Measurements from ENCODE around the gene ADAMTS8. TPM values are rescaled to one million over a fixed set of nuclear protein-coding genes. Genes with fewer than 3 reads are reported as not detected.

Gene ADAMTS8
- total RNA-seq, 3 donors from 2014 or later (not counting 1 experiment from before 2014, with no cell fraction given), result not detected

DNA sequence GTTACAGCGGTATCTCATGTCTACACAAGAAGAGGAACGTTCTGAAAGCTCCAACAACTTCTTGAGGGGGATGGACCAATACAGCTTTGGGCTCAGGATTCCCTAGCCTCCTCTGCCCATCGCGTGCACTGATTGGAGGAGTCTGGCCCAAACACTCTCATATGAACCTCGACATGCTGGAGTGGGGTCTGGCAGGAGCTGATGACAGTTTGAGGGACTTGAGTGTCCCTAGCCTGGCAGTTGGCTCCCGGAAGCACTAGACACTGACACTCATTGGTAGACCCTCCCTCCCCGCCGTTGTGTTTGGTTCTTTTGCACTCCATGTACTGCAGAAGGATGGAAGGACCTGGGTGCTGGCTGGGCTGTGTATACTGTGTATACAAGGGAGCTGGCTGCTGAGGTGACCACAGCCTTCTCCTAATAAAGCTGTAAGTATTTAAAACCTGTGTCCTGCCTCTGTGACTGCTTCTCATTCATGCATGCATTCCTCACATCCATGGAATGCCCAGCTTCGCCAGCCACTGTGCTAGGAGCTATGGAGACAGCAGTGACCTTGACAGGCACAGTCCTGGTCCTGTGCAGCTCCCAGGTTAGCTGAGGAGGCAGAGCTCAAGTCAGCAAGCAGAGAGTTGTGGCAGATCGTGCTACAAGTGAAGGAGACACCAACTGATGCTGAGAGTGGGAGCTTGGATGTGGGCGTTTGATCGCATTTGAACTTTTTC, 48.0 kb upstream of the ADAMTS8 start:
- no peak overlapping the region for H3K4me3 Mint-ChIP-seq
- H3K36me3 Mint-ChIP-seq, result no peaks in the 10 kb centered on the region
- H3K27me3 Mint-ChIP-seq (ENCODE audit: low read depth in 2 of 2), result peaks cover 3 to 10% of the 10 kb centered on the region in 2 donors
- Histone ChIP-seq H3K9me3 (ENCODE audit: control insufficient read depth, insufficient read depth, low read length) (no peaks in the 10 kb centered on the region), H3K4me3 (ENCODE audit: low read length) (no peak overlapping the region), H3K27me3 (ENCODE audit: control insufficient read depth, insufficient read depth, low read length) (no peaks in the 10 kb centered on the region), H3K4me1 (ENCODE audit: control insufficient read depth, insufficient read depth, low read length) (no peaks in the 10 kb centered on the region), H3K27ac (ENCODE audit: low read length) (no peak overlapping the region), H3K36me3 (ENCODE audit: control insufficient read depth, insufficient read depth, low read length) (no peaks in the 10 kb centered on the region)
- ATAC-seq, result no peak
- H3K9me3 Mint-ChIP-seq, result no peaks in the 10 kb centered on the region
- TF ChIP-seq, protein P1, sequence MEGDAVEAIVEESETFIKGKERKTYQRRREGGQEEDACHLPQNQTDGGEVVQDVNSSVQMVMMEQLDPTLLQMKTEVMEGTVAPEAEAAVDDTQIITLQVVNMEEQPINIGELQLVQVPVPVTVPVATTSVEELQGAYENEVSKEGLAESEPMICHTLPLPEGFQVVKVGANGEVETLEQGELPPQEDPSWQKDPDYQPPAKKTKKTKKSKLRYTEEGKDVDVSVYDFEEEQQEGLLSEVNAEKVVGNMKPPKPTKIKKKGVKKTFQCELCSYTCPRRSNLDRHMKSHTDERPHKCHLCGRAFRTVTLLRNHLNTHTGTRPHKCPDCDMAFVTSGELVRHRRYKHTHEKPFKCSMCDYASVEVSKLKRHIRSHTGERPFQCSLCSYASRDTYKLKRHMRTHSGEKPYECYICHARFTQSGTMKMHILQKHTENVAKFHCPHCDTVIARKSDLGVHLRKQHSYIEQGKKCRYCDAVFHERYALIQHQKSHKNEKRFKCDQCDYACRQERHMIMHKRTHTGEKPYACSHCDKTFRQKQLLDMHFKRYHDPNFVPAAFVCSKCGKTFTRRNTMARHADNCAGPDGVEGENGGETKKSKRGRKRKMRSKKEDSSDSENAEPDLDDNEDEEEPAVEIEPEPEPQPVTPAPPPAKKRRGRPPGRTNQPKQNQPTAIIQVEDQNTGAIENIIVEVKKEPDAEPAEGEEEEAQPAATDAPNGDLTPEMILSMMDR (IDR thresholded peaks at IDR 0.05), result no peak
- H3K4me1 Mint-ChIP-seq, result no peaks in the 10 kb centered on the region
- intact Hi-C loops (cut with micrococcal nuclease), result no loop called here
- no peak for DNase-seq
- H3K27ac Mint-ChIP-seq, result no peak overlapping the region
- WGBS (ENCODE audit: insufficient coverage), result 85% methylated on average over 12 of the region's 12 CpGs

DNA sequence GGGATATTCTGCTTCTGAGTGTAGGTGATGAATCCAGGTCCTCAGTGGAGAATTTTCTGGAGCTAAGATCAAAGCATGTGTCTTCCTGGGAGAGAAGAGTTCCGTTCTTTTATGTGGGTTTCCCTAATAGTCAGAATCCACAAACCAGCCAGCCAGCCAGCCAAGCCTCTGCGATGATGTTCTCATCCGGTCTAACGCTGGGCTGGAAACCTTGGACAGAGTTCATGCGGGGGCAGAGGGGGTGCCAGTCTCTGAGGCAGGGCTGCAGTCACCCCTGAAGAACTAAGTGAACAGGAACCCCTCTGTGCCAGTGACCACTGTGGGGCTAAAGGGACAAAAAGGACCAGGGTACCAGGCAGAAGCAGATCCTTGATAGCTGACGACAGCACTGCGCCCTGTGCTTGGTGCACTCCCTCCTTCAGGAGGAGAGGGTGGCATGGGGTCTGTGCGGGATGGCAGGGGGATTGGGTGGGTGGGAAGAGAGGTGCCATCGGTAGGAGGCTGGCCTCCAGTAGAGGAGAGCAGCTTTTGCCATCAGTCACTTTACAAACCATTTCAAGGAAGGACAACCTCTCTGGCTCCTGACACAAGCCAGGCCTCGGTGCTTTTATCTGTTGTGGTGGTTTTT, 47.1 kb upstream of the ADAMTS8 start:
- no peak for DNase-seq
- 92% methylated on average over 8 of the region's 10 CpGs for WGBS (ENCODE audit: insufficient coverage)
- no peak overlapping the region for H3K4me3 ChIP-seq (ENCODE audit: low read length)
- no peaks in the 10 kb centered on the region for H3K9me3 ChIP-seq (ENCODE audit: control insufficient read depth, insufficient read depth, low read length)
- ATAC-seq, result no peak
- no peak overlapping the region for H3K27ac ChIP-seq (ENCODE audit: low read length)
- TF ChIP-seq, protein P1 (IDR thresholded peaks at IDR 0.05), result no peak
- Mint-ChIP-seq H3K27ac (no peak overlapping the region), H3K4me1 (no peaks in the 10 kb centered on the region), H3K36me3 (no peaks in the 10 kb centered on the region), H3K27me3 (ENCODE audit: low read depth in 2 of 2) (peaks cover 3 to 10% of the 10 kb centered on the region in 2 donors), H3K4me3 (no peak overlapping the region), H3K9me3 (no peaks in the 10 kb centered on the region)
- intact Hi-C loops (cut with micrococcal nuclease), result no loop called here
- H3K36me3 ChIP-seq (ENCODE audit: control insufficient read depth, insufficient read depth, low read length), result no peaks in the 10 kb centered on the region
- H3K27me3 ChIP-seq (ENCODE audit: control insufficient read depth, insufficient read depth, low read length), result no peaks in the 10 kb centered on the region
- no peaks in the 10 kb centered on the region for H3K4me1 ChIP-seq (ENCODE audit: control insufficient read depth, insufficient read depth, low read length)

DNA sequence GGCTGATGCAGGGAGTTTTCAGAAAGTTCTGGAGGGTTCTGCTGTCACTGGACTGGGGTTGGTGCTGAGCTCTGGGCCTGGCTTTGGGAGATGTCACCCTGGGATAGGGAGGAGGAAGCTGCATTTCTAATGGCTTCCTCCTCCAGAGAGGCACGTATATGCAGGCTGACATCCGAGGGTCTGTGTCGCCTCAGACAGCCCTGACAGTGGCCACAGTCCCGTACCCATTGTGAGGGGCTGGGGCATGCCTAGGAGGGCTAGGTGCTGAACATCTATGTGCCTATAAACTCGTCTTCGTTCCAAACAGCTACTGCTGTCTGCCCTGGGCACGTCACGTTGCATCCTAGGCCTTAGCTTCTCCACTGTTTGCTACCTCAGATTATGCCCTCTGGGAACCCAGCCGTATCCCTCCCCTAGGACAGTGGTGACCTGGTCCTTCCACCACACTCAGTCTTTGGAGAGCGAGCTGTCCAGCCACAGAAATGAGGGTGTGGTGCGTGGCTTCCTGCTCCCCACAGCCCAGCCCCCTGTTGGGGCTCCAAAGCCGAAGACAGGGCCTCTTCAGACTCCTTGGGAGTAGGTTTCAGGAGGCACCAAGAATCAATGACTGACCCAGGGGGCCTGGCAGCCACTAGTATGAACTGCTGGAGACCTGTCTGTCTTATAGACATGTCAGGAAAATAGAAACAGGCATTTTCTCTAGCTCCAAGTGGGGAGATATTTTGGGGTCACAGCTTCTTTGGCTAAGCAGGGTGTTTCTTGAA, 46.4 kb upstream of the ADAMTS8 start:
- ATAC-seq, result no peak
- 77% methylated on average over 12 of the region's 12 CpGs for WGBS (ENCODE audit: insufficient coverage)
- intact Hi-C loops (cut with micrococcal nuclease), result no loop called here
- Histone ChIP-seq H3K9me3 (ENCODE audit: control insufficient read depth, insufficient read depth, low read length) (no peaks in the 10 kb centered on the region), H3K4me3 (ENCODE audit: low read length) (no peak overlapping the region), H3K36me3 (ENCODE audit: control insufficient read depth, insufficient read depth, low read length) (no peaks in the 10 kb centered on the region), H3K4me1 (ENCODE audit: control insufficient read depth, insufficient read depth, low read length) (no peaks in the 10 kb centered on the region), H3K27ac (ENCODE audit: low read length) (no peak overlapping the region), H3K27me3 (ENCODE audit: control insufficient read depth, insufficient read depth, low read length) (no peaks in the 10 kb centered on the region)
- peaks cover 3 to 10% of the 10 kb centered on the region in 2 donors for H3K27me3 Mint-ChIP-seq (ENCODE audit: low read depth in 2 of 2)
- no peaks in the 10 kb centered on the region for H3K4me1 Mint-ChIP-seq
- no peak for DNase-seq
- no peaks in the 10 kb centered on the region for H3K36me3 Mint-ChIP-seq
- no peak overlapping the region for H3K27ac Mint-ChIP-seq
- H3K9me3 Mint-ChIP-seq, result no peaks in the 10 kb centered on the region
- H3K4me3 Mint-ChIP-seq, result no peak overlapping the region
- TF ChIP-seq, protein P1 (IDR thresholded peaks at IDR 0.05), result no peak

All from natural killer cell (primary cell).